H1 (cell line): Measurements from ENCODE around the gene WNT11. TPM values are rescaled to one million over a fixed set of nuclear protein-coding genes. Genes with fewer than 3 reads are reported as not detected.

Experiments used
- CTCF ChIA-PET: fragments of 300-600 bp; sonication (Branson Sonifier 250); formaldehyde crosslinking; loops from one replicate; lab custom pipeline; 2021; ENCODE audit not compliant: partially characterized antibody; lab: Charles Lee
- POLR2A ChIA-PET: fragments of 300-600 bp; sonication (Branson Sonifier 250); formaldehyde crosslinking; loops from one replicate; lab custom pipeline; 2021; ENCODE audit warnings: inconsistent platforms; ENCODE audit not compliant: partially characterized antibody; lab: Charles Lee
- DNase-seq, 2 experiments: peaks; one replicate each; pipeline versions ENCODE4 v3.0.0 to v3.0.0-alpha.2; 2010 to 2022; ENCODE audit warnings: low spot score in 2 of 2, low read depth in 1 of 2, mixed read lengths in 1 of 2
- FAIRE-seq: peaks from 2 replicates; lab custom pipeline; 2011; peaks lifted over from hg19 to GRCh38; lab: Jason Lieb, UNC
- H2AFZ ChIP-seq: 2 replicates; pipeline ENCODE4 v1.8.1; 2012; ENCODE audit warnings: low read length, inconsistent platforms
- H2AK5ac ChIP-seq: 2 replicates; pipeline ENCODE4 v1.6.1; 2013; ENCODE audit warnings: low read depth, low read length
- H2BK120ac ChIP-seq: replicated peaks from 2 replicates; pipeline ENCODE3; 2013; ENCODE audit warnings: low read depth, low read length, inconsistent platforms
- H2BK12ac ChIP-seq: 2 replicates; pipeline ENCODE4 v1.6.1; 2013; ENCODE audit warnings: low read depth, low read length
- H2BK15ac ChIP-seq: 2 replicates; pipeline ENCODE4 v1.6.1; 2013; ENCODE audit warnings: low read length
- H2BK20ac ChIP-seq: 2 replicates; pipeline ENCODE4 v1.6.1; 2013; ENCODE audit warnings: low read length
- H2BK5ac ChIP-seq: 2 replicates; pipeline ENCODE4 v1.6.1; 2013; ENCODE audit warnings: low read depth, low read length
- H3K14ac ChIP-seq: 2 replicates; pipeline ENCODE4 v1.6.1; 2013; ENCODE audit warnings: inconsistent platforms; ENCODE audit not compliant: insufficient read length
- H3K18ac ChIP-seq: 2 replicates; pipeline ENCODE4 v1.6.1; 2013; ENCODE audit warnings: low read length; ENCODE audit errors: extremely low read depth
- H3K23ac ChIP-seq: 2 replicates; pipeline ENCODE4 v1.6.1; 2013; ENCODE audit warnings: inconsistent platforms; ENCODE audit not compliant: insufficient read length
- H3K23me2 ChIP-seq: 2 replicates; pipeline ENCODE4 v1.6.1; 2013; ENCODE audit warnings: low read depth, low read length
- H3K27ac ChIP-seq: 2 replicates; pipeline ENCODE4 v1.6.1; 2011; ENCODE audit warnings: low read depth, low read length, inconsistent platforms
- H3K27me3 ChIP-seq, 4 experiments: replicated peaks in 1 of 4; 1 replicate in 1 of 4; 2 replicates in 3 of 4; pipeline versions ENCODE4 v1.6.1 to v1.8.1; 2011 to 2013; ENCODE audit warnings: low read length in 3 of 4, mild to moderate bottlenecking in 3 of 4, inconsistent platforms in 2 of 4, mixed read lengths in 2 of 4, moderate library complexity in 1 of 4; ENCODE audit not compliant: control insufficient read depth in 3 of 4, insufficient read depth in 3 of 4; ENCODE audit errors: extremely low read depth in 1 of 4
- H3K36me3 ChIP-seq, 4 experiments: 2 replicates each; pipeline versions ENCODE4 v1.6.1 to v1.8.1; 2011 to 2013; ENCODE audit warnings: mild to moderate bottlenecking in 4 of 4, low read length in 3 of 4, moderate library complexity in 2 of 4, control low read depth in 1 of 4, inconsistent platforms in 1 of 4; ENCODE audit not compliant: insufficient read depth in 4 of 4, control insufficient read depth in 2 of 4
- H3K4ac ChIP-seq: replicated peaks from 2 replicates; pipeline ENCODE3; 2013; ENCODE audit warnings: low read length, low read depth, mixed read lengths, inconsistent platforms; ENCODE audit not compliant: insufficient read length
- H3K4me1 ChIP-seq, 4 experiments: replicated peaks in 1 of 4; 1 replicate in 1 of 4; 2 replicates in 3 of 4; pipeline versions ENCODE4 v1.6.1 to v1.8.1; 2011 to 2013; ENCODE audit warnings: low read length in 3 of 4, inconsistent platforms in 2 of 4, mixed read lengths in 1 of 4; ENCODE audit not compliant: insufficient read depth in 4 of 4, control insufficient read depth in 3 of 4
- H3K4me2 ChIP-seq, 2 experiments: 2 replicates each; pipeline versions ENCODE4 v1.6.1 to v1.8.1; 2011 to 2013; ENCODE audit warnings: low read depth in 2 of 2, low read length in 2 of 2, control low read depth in 1 of 2, inconsistent platforms in 1 of 2, mild to moderate bottlenecking in 1 of 2; ENCODE audit not compliant: insufficient read depth in 1 of 2
- H3K4me3 ChIP-seq, 4 experiments: fragments of 200-600, 300-600 bp in 1 of 4; sonication (generic), shearing (Covaris generic), sonication (Bioruptor Twin) in 1 of 4; 2 replicates each; pipeline versions ENCODE4 v1.5.1 to v1.8.1; 2011 to 2016; ENCODE audit warnings: low read length in 4 of 4, low read depth in 3 of 4, control low read depth in 2 of 4, inconsistent platforms in 2 of 4, mild to moderate bottlenecking in 2 of 4, mixed read lengths in 1 of 4, moderate library complexity in 1 of 4; ENCODE audit not compliant: insufficient read depth in 2 of 4; ENCODE audit errors: extremely low read depth in 1 of 4
- H3K56ac ChIP-seq: replicated peaks from 2 replicates; pipeline ENCODE3; 2013; ENCODE audit warnings: low read depth, mild to moderate bottlenecking, mixed read lengths, low read length, inconsistent platforms; ENCODE audit not compliant: insufficient read length
- H3K79me1 ChIP-seq: 2 replicates; pipeline ENCODE4 v1.6.1; 2013; ENCODE audit warnings: low read depth, low read length, control low read depth
- H3K79me2 ChIP-seq, 2 experiments: 2 replicates each; pipeline versions ENCODE4 v1.6.1 to v1.8.1; 2012 to 2013; ENCODE audit warnings: low read length in 2 of 2, mild to moderate bottlenecking in 2 of 2, inconsistent platforms in 1 of 2; ENCODE audit not compliant: insufficient read depth in 2 of 2, control insufficient read depth in 1 of 2
- H3K9ac ChIP-seq, 4 experiments: replicated peaks in 1 of 4; 1 replicate in 1 of 4; 2 replicates in 3 of 4; pipeline versions ENCODE4 v1.6.1 to v1.8.1; 2011 to 2013; ENCODE audit warnings: low read depth in 3 of 4, low read length in 3 of 4, control low read depth in 2 of 4, mild to moderate bottlenecking in 2 of 4, moderate library complexity in 2 of 4, inconsistent platforms in 1 of 4; ENCODE audit errors: extremely low read depth in 1 of 4
- H3K9me3 ChIP-seq, 2 experiments: 2 replicates each; pipeline versions ENCODE4 v1.6.1 to v1.8.1; 2012 to 2013; ENCODE audit warnings: mild to moderate bottlenecking in 2 of 2, moderate library complexity in 2 of 2, control low read depth in 1 of 2, inconsistent platforms in 1 of 2, low read depth in 1 of 2, low read length in 1 of 2, mixed read lengths in 1 of 2; ENCODE audit not compliant: insufficient read depth in 2 of 2
- H4K20me1 ChIP-seq, 2 experiments: replicated peaks in 1 of 2; 2 replicates each; pipeline versions ENCODE3 to v1.8.1; 2011 to 2013; ENCODE audit warnings: inconsistent platforms in 2 of 2, low read length in 2 of 2, mild to moderate bottlenecking in 1 of 2; ENCODE audit not compliant: insufficient read depth in 2 of 2, control insufficient read depth in 1 of 2
- H4K5ac ChIP-seq: 2 replicates; pipeline ENCODE4 v1.6.1; 2013; ENCODE audit warnings: low read length, low read depth, mixed read lengths, inconsistent platforms; ENCODE audit not compliant: insufficient read length
- H4K8ac ChIP-seq: 2 replicates; pipeline ENCODE4 v1.8.0; 2013; ENCODE audit warnings: mild to moderate bottlenecking, moderate library complexity, low read length, inconsistent platforms; ENCODE audit not compliant: insufficient read depth; ENCODE audit errors: extremely low read depth
- H4K91ac ChIP-seq: replicated peaks from 2 replicates; pipeline ENCODE3; 2013; ENCODE audit warnings: low read length, mixed read lengths, inconsistent platforms; ENCODE audit not compliant: insufficient read length
- PHF8 ChIP-seq: fragments of 200-600 bp; sonication (generic); conservative IDR thresholded peaks from 2 replicates; pipeline ENCODE4 v1.7.1; 2012; ENCODE audit warnings: low read depth, mild to moderate bottlenecking, inconsistent platforms, low read length, moderate library complexity
- YY1 ChIP-seq: IDR thresholded peaks from 2 replicates; pipeline ENCODE4 v1.6.1; 2011; ENCODE audit warnings: low read depth, mild to moderate bottlenecking, low read length
- WGBS, 2 experiments: shearing (Covaris generic) in 1 of 2; methylation state at CpG; one replicate each; pipeline versions ENCODE4 v1.1.6 to v1.1.7; 2013 to 2015; ENCODE audit warnings: low lambda C conversion rate in 2 of 2, mixed read lengths in 2 of 2, inconsistent platforms in 1 of 2, low coverage in 1 of 2, missing lambda C conversion rate in 1 of 2; ENCODE audit not compliant: insufficient replicate concordance in 2 of 2, insufficient coverage in 1 of 2, insufficient read length in 1 of 2; ENCODE audit errors: extremely low coverage in 1 of 2, missing lambda C conversion rate in 1 of 2; 5-methylcytosine and 5-hydroxymethylcytosine counted together
- polyA plus RNA-seq, 7 experiments: library from polyadenylated mRNA; depleted of rRNA in 3 of 7; stranded (reverse) in 5 of 7; unstranded in 2 of 7; fragments of >200 nt in 5 of 7; fragments of 200-250 nt in 2 of 7; gene quantifications; 1 replicate in 5 of 7; 2 replicates in 1 of 7; 4 replicates in 1 of 7; pipeline versions ENCODE4 v1.2.1 to v1.2.3, GENCODE V29; 2011 to 2013; ENCODE audit warnings: missing spikeins in 2 of 7, mixed read lengths in 2 of 7
- total RNA-seq: library from RNA; stranded (reverse); fragmentation: NEBNext Ultra II Directional; extraction: Animal tissue kit (Norgen Biotek cat#: 25700); gene quantifications from 2 replicates; pipeline ENCODE4 v1.2.1, GENCODE V29; 2021

WNT11 gene
- total and polyA plus RNA-seq, 2 of the 8 experiments (the other 6 are each of a cell fraction or from before 2014, with no cell fraction given): 0.11 to 0.45 TPM

- 0 out of 2 replicates have a peak, but pooled peaks have one; percentile 17 for TF ChIP-seq YY1
- TF ChIP-seq PHF8: no peak
- TF ChIP-seq, all 59 proteins: peak for 1
- H3K27me3 ChIP-seq: peaks cover 2 to 18% (median 16%) of the 10 kb centered on the region in 4 experiments
- H3K56ac ChIP-seq: no peak overlapping the region
- no peak overlapping the region for H3K9ac ChIP-seq
- H2BK5ac ChIP-seq: no peak overlapping the region
- H4K91ac ChIP-seq: no peak overlapping the region
- no peak overlapping the region for H3K18ac ChIP-seq
- no peaks in the 10 kb centered on the region for H3K79me1 ChIP-seq
- 89% methylated on average over 11 of the region's 11 CpGs; no CpG with 5 or more reads in 1 of the 2 experiments for WGBS, 2 experiments
- H2AK5ac ChIP-seq: no peak overlapping the region
- FAIRE-seq (no peak), DNase-seq (no peak)
- no peak overlapping the region for H2BK12ac ChIP-seq
- H3K4ac ChIP-seq: no peak overlapping the region
- no peak overlapping the region for H2BK15ac ChIP-seq
- H3K23ac ChIP-seq: no peak overlapping the region
- no peaks in the 10 kb centered on the region for H3K79me2 ChIP-seq
- peaks cover 0 to 14% (median 8%) of the 10 kb centered on the region in 4 experiments; a peak in 6 of 7 replicates for H3K4me1 ChIP-seq
- H4K5ac ChIP-seq: no peak overlapping the region
- no peak overlapping the region for H2AFZ ChIP-seq
- no peak overlapping the region for H3K4me2 ChIP-seq
- ChIA-PET POLR2A (interaction anchor here (1.0 to 5.9 kb wide), 3 partner anchors 11 to 37 kb away, joined by 3 to 38 read pairs (median 3); no protein-coding TSS in a partner anchor), CTCF (interaction anchor here (0.9 to 11.7 kb wide), 14 partner anchors 10 to 94 kb away, joined by 3 to 83 read pairs (median 8); partner anchors contain the start of gene WNT11)
- H3K23me2 ChIP-seq: peaks cover 2% of the 10 kb centered on the region; the same call in 1 of the 2 replicates
- no peak overlapping the region for H2BK20ac ChIP-seq
- H4K20me1 ChIP-seq: no peaks in the 10 kb centered on the region
- no peak overlapping the region for H3K4me3 ChIP-seq
- H3K9me3 ChIP-seq: no peaks in the 10 kb centered on the region
- H3K27ac ChIP-seq: no peak overlapping the region
- H4K8ac ChIP-seq: no peak overlapping the region
- H3K14ac ChIP-seq: no peak overlapping the region
- H2BK120ac ChIP-seq: no peak overlapping the region
- no peaks in the 10 kb centered on the region for H3K36me3 ChIP-seq
Measured at GRCh38 chr11:76246271-76246933, 40.1 kb upstream of the WNT11 start.
